Thoracic aorta (tissue), 2 donors: ENCODE data around the gene KCNT2. TPM values are rescaled to one million over a fixed set of nuclear protein-coding genes. Genes with fewer than 3 reads are reported as not detected.

Experiments
- ATAC-seq: fragments of 150-250 bp; one replicate; pipeline ENCODE4 v1.8.0; 2017; ENCODE audit warnings: low read depth; ENCODE audit not compliant: insufficient number of reproducible peaks, low FRiP score
- DNase-seq: peaks from one replicate; pipeline ENCODE4 v3.0.0-alpha.2; 2020; ENCODE audit warnings: low spot score
- H3K27ac ChIP-seq, 2 donors: fragments of 200-600 bp; sonication (generic); 1 replicate in 1 of 2; 2 replicates in 1 of 2; pipeline ENCODE4 v1.5.1; 2016; ENCODE audit warnings: mild to moderate bottlenecking in 2 of 2, moderate library complexity in 2 of 2
- H3K27me3 ChIP-seq: fragments of 200-600 bp; sonication (generic); replicated peaks from 2 replicates; pipeline ENCODE4 v1.6.0; 2016; ENCODE audit warnings: mild to moderate bottlenecking; ENCODE audit not compliant: insufficient read depth
- H3K36me3 ChIP-seq: fragments of 200-600 bp; sonication (generic); one replicate; pipeline ENCODE4 v1.5.1; 2016
- H3K4me1 ChIP-seq, 2 donors: fragments of 200-600 bp; sonication (generic); 1 replicate in 1 of 2; 2 replicates in 1 of 2; pipeline versions ENCODE4 v1.5.1 to v1.6.0; 2016; ENCODE audit warnings: low read depth in 2 of 2, mild to moderate bottlenecking in 1 of 2; ENCODE audit not compliant: control insufficient read depth in 1 of 2
- H3K4me3 ChIP-seq: fragments of 200-600 bp; sonication (generic); 2 replicates; pipeline ENCODE4 v1.5.1; 2016; ENCODE audit warnings: mild to moderate bottlenecking
- H3K9me3 ChIP-seq: fragments of 200-600 bp; sonication (generic); 2 replicates; pipeline ENCODE4 v1.5.1; 2016
- total RNA-seq, 2 donors: library from RNA; depleted of rRNA; stranded (reverse); fragments of >200 nt; gene quantifications; one replicate each; pipeline versions ENCODE4 v1.1.0 to v1.2.3, GENCODE V29; 2016
- TF ChIP-seq, protein P1 (sequence below): fragments of 200-600 bp; sonication (generic); IDR thresholded peaks from one replicate; pipeline ENCODE4 v1.5.1; 2019; ENCODE audit warnings: antibody characterized with exemption

KCNT2 gene
- total RNA-seq, 2 donors from 2014 or later = 15.6 to 23.6 TPM

GRCh38 chr1:196209265-196209664, 399.0 kb downstream of the KCNT2 start:
- Histone ChIP-seq H3K36me3 (no peaks in the 10 kb centered on the region), H3K27ac (no peak overlapping the region), H3K4me3 (no peak overlapping the region), H3K9me3 (no peaks in the 10 kb centered on the region), H3K4me1 (no peaks in the 10 kb centered on the region), H3K27me3 (no peaks in the 10 kb centered on the region)
- TF ChIP-seq, protein P1, sequence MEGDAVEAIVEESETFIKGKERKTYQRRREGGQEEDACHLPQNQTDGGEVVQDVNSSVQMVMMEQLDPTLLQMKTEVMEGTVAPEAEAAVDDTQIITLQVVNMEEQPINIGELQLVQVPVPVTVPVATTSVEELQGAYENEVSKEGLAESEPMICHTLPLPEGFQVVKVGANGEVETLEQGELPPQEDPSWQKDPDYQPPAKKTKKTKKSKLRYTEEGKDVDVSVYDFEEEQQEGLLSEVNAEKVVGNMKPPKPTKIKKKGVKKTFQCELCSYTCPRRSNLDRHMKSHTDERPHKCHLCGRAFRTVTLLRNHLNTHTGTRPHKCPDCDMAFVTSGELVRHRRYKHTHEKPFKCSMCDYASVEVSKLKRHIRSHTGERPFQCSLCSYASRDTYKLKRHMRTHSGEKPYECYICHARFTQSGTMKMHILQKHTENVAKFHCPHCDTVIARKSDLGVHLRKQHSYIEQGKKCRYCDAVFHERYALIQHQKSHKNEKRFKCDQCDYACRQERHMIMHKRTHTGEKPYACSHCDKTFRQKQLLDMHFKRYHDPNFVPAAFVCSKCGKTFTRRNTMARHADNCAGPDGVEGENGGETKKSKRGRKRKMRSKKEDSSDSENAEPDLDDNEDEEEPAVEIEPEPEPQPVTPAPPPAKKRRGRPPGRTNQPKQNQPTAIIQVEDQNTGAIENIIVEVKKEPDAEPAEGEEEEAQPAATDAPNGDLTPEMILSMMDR = no peak
- no peak for DNase-seq
- no peak for ATAC-seq

DNA sequence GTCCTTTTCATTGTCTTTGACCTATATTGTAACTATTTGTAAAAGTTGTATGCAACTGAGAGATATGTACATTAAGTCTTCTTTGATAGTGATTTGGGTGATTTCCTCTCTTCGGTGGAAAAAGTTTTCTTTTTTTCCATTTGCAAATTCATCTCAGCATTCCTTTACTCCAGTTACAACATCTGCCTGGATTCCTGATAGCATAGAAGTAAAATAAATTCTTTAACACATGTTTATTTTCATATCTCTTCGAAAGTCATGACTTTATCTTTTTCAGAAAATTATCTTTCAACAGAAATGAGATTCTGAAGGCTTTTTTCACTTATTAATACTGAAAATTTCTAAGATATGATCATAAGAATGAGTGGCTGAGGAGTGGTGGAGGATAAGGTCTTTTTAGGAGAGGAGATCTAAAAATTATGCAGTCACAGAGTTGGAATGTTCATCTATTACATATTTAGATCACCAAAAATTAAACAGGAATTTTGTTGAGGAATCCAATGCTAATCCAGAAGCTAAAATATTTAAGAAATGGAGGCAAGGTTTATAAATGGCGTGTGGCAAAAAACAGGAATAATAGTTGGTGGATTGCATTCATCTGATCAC, 400.5 kb downstream of the KCNT2 start:
- H3K27ac ChIP-seq = no peak overlapping the region
- H3K4me1 ChIP-seq = no peaks in the 10 kb centered on the region
- TF ChIP-seq, protein P1 = no peak
- H3K27me3 ChIP-seq = no peaks in the 10 kb centered on the region
- ATAC-seq (no peak), DNase-seq (no peak)
- H3K9me3 ChIP-seq = no peaks in the 10 kb centered on the region
- no peak overlapping the region for H3K4me3 ChIP-seq
- no peaks in the 10 kb centered on the region for H3K36me3 ChIP-seq

DNA sequence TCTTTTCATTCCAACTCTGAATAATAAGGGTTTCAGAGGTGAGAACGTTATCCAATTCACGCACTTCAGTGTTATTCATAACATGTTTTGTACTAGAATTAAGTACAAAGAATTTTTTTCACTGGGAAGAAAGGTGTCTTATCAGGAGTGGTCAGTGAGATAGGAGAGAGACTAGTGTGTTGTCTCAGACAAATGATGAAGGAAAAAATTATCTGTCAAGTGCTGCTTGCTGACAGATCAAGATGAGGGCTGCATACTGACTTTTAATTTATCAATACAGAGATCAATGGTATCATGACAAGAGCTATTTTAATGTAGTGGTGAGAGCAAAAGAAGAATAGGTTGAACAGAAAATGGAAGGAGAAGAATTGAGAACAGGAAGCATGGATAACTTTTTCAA, 402.4 kb downstream of the KCNT2 start:
- Histone ChIP-seq H3K27ac (no peak overlapping the region), H3K4me1 (no peaks in the 10 kb centered on the region), H3K27me3 (no peaks in the 10 kb centered on the region), H3K36me3 (no peaks in the 10 kb centered on the region), H3K9me3 (no peaks in the 10 kb centered on the region), H3K4me3 (no peak overlapping the region)
- ATAC-seq = no peak
- TF ChIP-seq, protein P1 = no peak
- DNase-seq = no peak

- DNase-seq (no peak), ATAC-seq (no peak)
- no peaks in the 10 kb centered on the region for H3K4me1 ChIP-seq
- TF ChIP-seq, protein P1 = no peak
- no peak overlapping the region for H3K27ac ChIP-seq
- H3K9me3 ChIP-seq = no peaks in the 10 kb centered on the region
- H3K27me3 ChIP-seq = no peaks in the 10 kb centered on the region
- H3K4me3 ChIP-seq = no peak overlapping the region
- no peaks in the 10 kb centered on the region for H3K36me3 ChIP-seq
Measured at GRCh38 chr1:196196486-196196885, 411.8 kb downstream of the KCNT2 start.

DNA sequence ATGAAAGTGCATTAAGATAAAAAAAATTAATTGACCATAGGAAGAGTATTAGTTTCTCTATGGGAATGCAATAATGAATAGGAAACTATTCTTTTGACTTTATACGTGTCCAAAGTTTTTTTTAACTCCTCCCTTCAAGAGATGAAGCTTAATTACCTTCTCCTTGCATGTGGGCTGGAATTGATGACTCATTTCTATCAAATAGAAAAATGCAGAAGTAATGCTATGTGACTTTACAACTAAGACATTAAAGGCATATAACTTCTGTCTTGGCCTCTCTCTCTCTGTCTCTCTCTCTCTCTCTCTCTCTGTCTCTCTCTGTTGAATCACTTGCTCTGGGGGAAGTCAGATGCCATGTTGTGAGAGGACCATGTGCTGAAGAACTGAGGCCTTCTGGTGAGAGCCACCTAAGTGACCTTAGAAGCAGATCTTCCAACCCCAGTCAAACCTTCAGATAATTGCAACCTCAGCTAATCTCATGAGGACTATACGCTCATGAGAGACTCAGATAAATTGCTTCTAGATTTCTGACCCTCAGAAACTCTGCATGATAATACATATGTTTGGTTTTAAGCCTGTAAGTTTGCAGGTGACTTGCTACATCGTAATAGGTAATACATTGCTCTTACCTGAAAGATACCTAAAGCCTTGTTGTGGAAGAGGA, 414.2 kb downstream of the KCNT2 start:
- DNase-seq (no peak), ATAC-seq (no peak)
- TF ChIP-seq, protein P1 = no peak
- Histone ChIP-seq H3K36me3 (no peaks in the 10 kb centered on the region), H3K4me3 (no peak overlapping the region), H3K4me1 (no peaks in the 10 kb centered on the region), H3K27me3 (no peaks in the 10 kb centered on the region), H3K9me3 (no peaks in the 10 kb centered on the region), H3K27ac (no peak overlapping the region)
